H1 (cell line): ENCODE data around the gene EAPP. TPM values are rescaled to one million over a fixed set of nuclear protein-coding genes. Genes with fewer than 3 reads are reported as not detected.

Experiments used
- CTCF ChIA-PET: fragments of 300-600 bp; sonication (Branson Sonifier 250); formaldehyde crosslinking; loops from one replicate; lab custom pipeline; 2021; ENCODE audit not compliant: partially characterized antibody; lab: Charles Lee
- POLR2A ChIA-PET: fragments of 300-600 bp; sonication (Branson Sonifier 250); formaldehyde crosslinking; loops from one replicate; lab custom pipeline; 2021; ENCODE audit warnings: inconsistent platforms; ENCODE audit not compliant: partially characterized antibody; lab: Charles Lee
- DNase-seq, 2 experiments: peaks; one replicate each; pipeline versions ENCODE4 v3.0.0 to v3.0.0-alpha.2; 2010 to 2022; ENCODE audit warnings: low spot score in 2 of 2, low read depth in 1 of 2, mixed read lengths in 1 of 2
- FAIRE-seq: peaks from 2 replicates; lab custom pipeline; 2011; peaks lifted over from hg19 to GRCh38; lab: Jason Lieb, UNC
- H2AFZ ChIP-seq: 2 replicates; pipeline ENCODE4 v1.8.1; 2012; ENCODE audit warnings: low read length, inconsistent platforms
- H2AK5ac ChIP-seq: 2 replicates; pipeline ENCODE4 v1.6.1; 2013; ENCODE audit warnings: low read depth, low read length
- H2BK120ac ChIP-seq: replicated peaks from 2 replicates; pipeline ENCODE3; 2013; ENCODE audit warnings: low read depth, low read length, inconsistent platforms
- H2BK12ac ChIP-seq: 2 replicates; pipeline ENCODE4 v1.6.1; 2013; ENCODE audit warnings: low read depth, low read length
- H2BK15ac ChIP-seq: 2 replicates; pipeline ENCODE4 v1.6.1; 2013; ENCODE audit warnings: low read length
- H2BK20ac ChIP-seq: 2 replicates; pipeline ENCODE4 v1.6.1; 2013; ENCODE audit warnings: low read length
- H2BK5ac ChIP-seq: 2 replicates; pipeline ENCODE4 v1.6.1; 2013; ENCODE audit warnings: low read depth, low read length
- H3K14ac ChIP-seq: 2 replicates; pipeline ENCODE4 v1.6.1; 2013; ENCODE audit warnings: inconsistent platforms; ENCODE audit not compliant: insufficient read length
- H3K18ac ChIP-seq: 2 replicates; pipeline ENCODE4 v1.6.1; 2013; ENCODE audit warnings: low read length; ENCODE audit errors: extremely low read depth
- H3K23ac ChIP-seq: 2 replicates; pipeline ENCODE4 v1.6.1; 2013; ENCODE audit warnings: inconsistent platforms; ENCODE audit not compliant: insufficient read length
- H3K23me2 ChIP-seq: 2 replicates; pipeline ENCODE4 v1.6.1; 2013; ENCODE audit warnings: low read depth, low read length
- H3K27ac ChIP-seq: 2 replicates; pipeline ENCODE4 v1.6.1; 2011; ENCODE audit warnings: low read depth, low read length, inconsistent platforms
- H3K27me3 ChIP-seq, 4 experiments: replicated peaks in 1 of 4; 1 replicate in 1 of 4; 2 replicates in 3 of 4; pipeline versions ENCODE4 v1.6.1 to v1.8.1; 2011 to 2013; ENCODE audit warnings: low read length in 3 of 4, mild to moderate bottlenecking in 3 of 4, inconsistent platforms in 2 of 4, mixed read lengths in 2 of 4, moderate library complexity in 1 of 4; ENCODE audit not compliant: control insufficient read depth in 3 of 4, insufficient read depth in 3 of 4; ENCODE audit errors: extremely low read depth in 1 of 4
- H3K36me3 ChIP-seq, 4 experiments: 2 replicates each; pipeline versions ENCODE4 v1.6.1 to v1.8.1; 2011 to 2013; ENCODE audit warnings: mild to moderate bottlenecking in 4 of 4, low read length in 3 of 4, moderate library complexity in 2 of 4, control low read depth in 1 of 4, inconsistent platforms in 1 of 4; ENCODE audit not compliant: insufficient read depth in 4 of 4, control insufficient read depth in 2 of 4
- H3K4ac ChIP-seq: replicated peaks from 2 replicates; pipeline ENCODE3; 2013; ENCODE audit warnings: low read length, low read depth, mixed read lengths, inconsistent platforms; ENCODE audit not compliant: insufficient read length
- H3K4me1 ChIP-seq, 4 experiments: replicated peaks in 1 of 4; 1 replicate in 1 of 4; 2 replicates in 3 of 4; pipeline versions ENCODE4 v1.6.1 to v1.8.1; 2011 to 2013; ENCODE audit warnings: low read length in 3 of 4, inconsistent platforms in 2 of 4, mixed read lengths in 1 of 4; ENCODE audit not compliant: insufficient read depth in 4 of 4, control insufficient read depth in 3 of 4
- H3K4me2 ChIP-seq, 2 experiments: 2 replicates each; pipeline versions ENCODE4 v1.6.1 to v1.8.1; 2011 to 2013; ENCODE audit warnings: low read depth in 2 of 2, low read length in 2 of 2, control low read depth in 1 of 2, inconsistent platforms in 1 of 2, mild to moderate bottlenecking in 1 of 2; ENCODE audit not compliant: insufficient read depth in 1 of 2
- H3K4me3 ChIP-seq, 4 experiments: fragments of 200-600, 300-600 bp in 1 of 4; sonication (generic), shearing (Covaris generic), sonication (Bioruptor Twin) in 1 of 4; 2 replicates each; pipeline versions ENCODE4 v1.5.1 to v1.8.1; 2011 to 2016; ENCODE audit warnings: low read length in 4 of 4, low read depth in 3 of 4, control low read depth in 2 of 4, inconsistent platforms in 2 of 4, mild to moderate bottlenecking in 2 of 4, mixed read lengths in 1 of 4, moderate library complexity in 1 of 4; ENCODE audit not compliant: insufficient read depth in 2 of 4; ENCODE audit errors: extremely low read depth in 1 of 4
- H3K56ac ChIP-seq: replicated peaks from 2 replicates; pipeline ENCODE3; 2013; ENCODE audit warnings: low read depth, mild to moderate bottlenecking, mixed read lengths, low read length, inconsistent platforms; ENCODE audit not compliant: insufficient read length
- H3K79me1 ChIP-seq: 2 replicates; pipeline ENCODE4 v1.6.1; 2013; ENCODE audit warnings: low read depth, low read length, control low read depth
- H3K79me2 ChIP-seq, 2 experiments: 2 replicates each; pipeline versions ENCODE4 v1.6.1 to v1.8.1; 2012 to 2013; ENCODE audit warnings: low read length in 2 of 2, mild to moderate bottlenecking in 2 of 2, inconsistent platforms in 1 of 2; ENCODE audit not compliant: insufficient read depth in 2 of 2, control insufficient read depth in 1 of 2
- H3K9ac ChIP-seq, 4 experiments: replicated peaks in 1 of 4; 1 replicate in 1 of 4; 2 replicates in 3 of 4; pipeline versions ENCODE4 v1.6.1 to v1.8.1; 2011 to 2013; ENCODE audit warnings: low read depth in 3 of 4, low read length in 3 of 4, control low read depth in 2 of 4, mild to moderate bottlenecking in 2 of 4, moderate library complexity in 2 of 4, inconsistent platforms in 1 of 4; ENCODE audit errors: extremely low read depth in 1 of 4
- H3K9me3 ChIP-seq, 2 experiments: 2 replicates each; pipeline versions ENCODE4 v1.6.1 to v1.8.1; 2012 to 2013; ENCODE audit warnings: mild to moderate bottlenecking in 2 of 2, moderate library complexity in 2 of 2, control low read depth in 1 of 2, inconsistent platforms in 1 of 2, low read depth in 1 of 2, low read length in 1 of 2, mixed read lengths in 1 of 2; ENCODE audit not compliant: insufficient read depth in 2 of 2
- H4K20me1 ChIP-seq, 2 experiments: replicated peaks in 1 of 2; 2 replicates each; pipeline versions ENCODE3 to v1.8.1; 2011 to 2013; ENCODE audit warnings: inconsistent platforms in 2 of 2, low read length in 2 of 2, mild to moderate bottlenecking in 1 of 2; ENCODE audit not compliant: insufficient read depth in 2 of 2, control insufficient read depth in 1 of 2
- H4K5ac ChIP-seq: 2 replicates; pipeline ENCODE4 v1.6.1; 2013; ENCODE audit warnings: low read length, low read depth, mixed read lengths, inconsistent platforms; ENCODE audit not compliant: insufficient read length
- H4K8ac ChIP-seq: 2 replicates; pipeline ENCODE4 v1.8.0; 2013; ENCODE audit warnings: mild to moderate bottlenecking, moderate library complexity, low read length, inconsistent platforms; ENCODE audit not compliant: insufficient read depth; ENCODE audit errors: extremely low read depth
- H4K91ac ChIP-seq: replicated peaks from 2 replicates; pipeline ENCODE3; 2013; ENCODE audit warnings: low read length, mixed read lengths, inconsistent platforms; ENCODE audit not compliant: insufficient read length
- MAX ChIP-seq: IDR thresholded peaks from 2 replicates; pipeline ENCODE4 v1.6.1; 2012; ENCODE audit warnings: inconsistent platforms
- WGBS, 2 experiments: shearing (Covaris generic) in 1 of 2; methylation state at CpG; one replicate each; pipeline versions ENCODE4 v1.1.6 to v1.1.7; 2013 to 2015; ENCODE audit warnings: low lambda C conversion rate in 2 of 2, mixed read lengths in 2 of 2, inconsistent platforms in 1 of 2, low coverage in 1 of 2, missing lambda C conversion rate in 1 of 2; ENCODE audit not compliant: insufficient replicate concordance in 2 of 2, insufficient coverage in 1 of 2, insufficient read length in 1 of 2; ENCODE audit errors: extremely low coverage in 1 of 2, missing lambda C conversion rate in 1 of 2; 5-methylcytosine and 5-hydroxymethylcytosine counted together
- polyA plus RNA-seq, 7 experiments: library from polyadenylated mRNA; depleted of rRNA in 3 of 7; stranded (reverse) in 5 of 7; unstranded in 2 of 7; fragments of >200 nt in 5 of 7; fragments of 200-250 nt in 2 of 7; gene quantifications; 1 replicate in 5 of 7; 2 replicates in 1 of 7; 4 replicates in 1 of 7; pipeline versions ENCODE4 v1.2.1 to v1.2.3, GENCODE V29; 2011 to 2013; ENCODE audit warnings: missing spikeins in 2 of 7, mixed read lengths in 2 of 7
- total RNA-seq: library from RNA; stranded (reverse); fragmentation: NEBNext Ultra II Directional; extraction: Animal tissue kit (Norgen Biotek cat#: 25700); gene quantifications from 2 replicates; pipeline ENCODE4 v1.2.1, GENCODE V29; 2021

The EAPP gene
- total and polyA plus RNA-seq, 2 of the 8 experiments (the other 6 are each of a cell fraction or from before 2014, with no cell fraction given), result 18.3 to 28.7 TPM

- Histone ChIP-seq H4K91ac (no peak overlapping the region), H2BK15ac (no peak overlapping the region), H3K18ac (no peak overlapping the region), H3K23ac (no peak overlapping the region), H2AK5ac (no peak overlapping the region), H3K27ac (no peak overlapping the region), H3K4me2 (no peak overlapping the region), H2BK120ac (no peak overlapping the region), H3K4ac (no peak overlapping the region), H3K4me1 (no peaks in the 10 kb centered on the region), H4K8ac (no peak overlapping the region), H3K9me3 (no peaks in the 10 kb centered on the region), H3K36me3 (peaks cover 0 to 25% (median 10%) of the 10 kb centered on the region in 4 experiments; a peak in 4 of 8 replicates), H2BK20ac (no peak overlapping the region), H3K79me2 (no peaks in the 10 kb centered on the region), H3K27me3 (no peaks in the 10 kb centered on the region), H3K79me1 (no peaks in the 10 kb centered on the region; the same call in 1 of the 2 replicates), H4K5ac (no peak overlapping the region), H3K9ac (no peak overlapping the region), H3K4me3 (no peak overlapping the region), H3K56ac (no peak overlapping the region), H4K20me1 (no peaks in the 10 kb centered on the region), H2BK5ac (no peak overlapping the region), H3K23me2 (no peaks in the 10 kb centered on the region), H2AFZ (no peak overlapping the region), H2BK12ac (no peak overlapping the region), H3K14ac (no peak overlapping the region)
- TF ChIP-seq MAX, result no peak
- DNase-seq (no peak), FAIRE-seq (no peak)
- ChIA-PET POLR2A (no interaction called here), CTCF (no interaction called here)
- 92% methylated on average over 5 of the region's 5 CpGs; no CpG with 5 or more reads in 1 of the 2 experiments for WGBS, 2 experiments
These were observed 40.9 kb upstream of the EAPP start for GRCh38 chr14:34580381-34580780.
